CD4-positive, alpha-beta T cell treated with Interleukin-10 for 1 hour (primary cell): ENCODE results near the gene TSC22D3.
"Not testable (repeated sequence)": the region's sequence is repeated elsewhere in the genome, so short reads cannot be mapped to it uniquely, and the experiment has no call there.

Source experiments
- DNase-seq: peaks from one replicate; pipeline ENCODE4 v3.0.0-alpha.2; 2020

TSC22D3 gene

GRCh38 chrX:107677909-107678308, 97.7 kb downstream of the TSC22D3 start:
- no peak for DNase-seq

- no peak for DNase-seq
Measured at GRCh38 chrX:107677501-107677901, 98.1 kb downstream of the TSC22D3 start.

- DNase-seq: peak; percentile 62
Measured at GRCh38 chrX:107676559-107677378, 98.8 kb downstream of the TSC22D3 start.

- DNase-seq: peak; percentile 46
Measured at GRCh38 chrX:107675823-107676555, 99.6 kb downstream of the TSC22D3 start.

GRCh38 chrX:107675365-107675654, 100.3 kb downstream of the TSC22D3 start:
- DNase-seq: no peak

GRCh38 chrX:107674480-107675364, 100.9 kb downstream of the TSC22D3 start:
- peak; percentile 78 for DNase-seq

GRCh38 chrX:107673933-107674479, 101.6 kb downstream of the TSC22D3 start:
- DNase-seq: peak; percentile 95

- DNase-seq: no peak
Measured at GRCh38 chrX:107673431-107673830, 102.2 kb downstream of the TSC22D3 start.

- peak; percentile 90 for DNase-seq
Measured at GRCh38 chrX:107672955-107673378, 102.6 kb downstream of the TSC22D3 start.

GRCh38 chrX:107671256-107671655, 104.3 kb downstream of the TSC22D3 start:
- not testable (repeated sequence) for DNase-seq

GRCh38 chrX:107669885-107670628, 105.5 kb downstream of the TSC22D3 start:
- DNase-seq: no peak

- no peak for DNase-seq
Measured at GRCh38 chrX:107669261-107669660, 106.3 kb downstream of the TSC22D3 start.

- not testable (repeated sequence) for DNase-seq
Measured at GRCh38 chrX:107668710-107669109, 106.9 kb downstream of the TSC22D3 start.

- DNase-seq: no peak
Measured at GRCh38 chrX:107667426-107667825, 108.2 kb downstream of the TSC22D3 start.

GRCh38 chrX:107666931-107667330, 108.7 kb downstream of the TSC22D3 start:
- DNase-seq: no peak
